GM23248 (cell line): ENCODE measurements around the gene USP36. TPM values are rescaled to one million over a fixed set of nuclear protein-coding genes. Genes with fewer than 3 reads are reported as not detected.

Experiments used
- DNase-seq: peaks from one replicate; pipeline ENCODE4 v3.0.0-alpha.2; 2015
- H2AFZ ChIP-seq: fragments of 200-600 bp; sonication (generic); 2 replicates; pipeline ENCODE4 v1.6.1; 2016; ENCODE audit warnings: antibody characterized with exemption
- H3F3A ChIP-seq: fragments of 200-600 bp; sonication (generic); 2 replicates; pipeline ENCODE4 v1.6.1; 2016; ENCODE audit warnings: mild to moderate bottlenecking, antibody characterized with exemption, mixed run types; ENCODE audit not compliant: insufficient read depth
- H3K27ac ChIP-seq: fragments of 200-600 bp; sonication (generic); 2 replicates; pipeline ENCODE4 v1.5.1; 2016; ENCODE audit warnings: mild to moderate bottlenecking
- H3K27me3 ChIP-seq: fragments of 200-600 bp; sonication (generic); replicated peaks from 2 replicates; pipeline ENCODE4 v1.6.1; 2016; ENCODE audit warnings: mild to moderate bottlenecking; ENCODE audit not compliant: insufficient read depth
- H3K36me3 ChIP-seq: fragments of 200-600 bp; sonication (generic); 2 replicates; pipeline ENCODE4 v1.6.1; 2016; ENCODE audit warnings: low read depth, mild to moderate bottlenecking
- H3K4me1 ChIP-seq: fragments of 200-600 bp; sonication (generic); 2 replicates; pipeline ENCODE4 v1.6.1; 2016; ENCODE audit warnings: mild to moderate bottlenecking; ENCODE audit not compliant: insufficient read depth
- H3K4me2 ChIP-seq: fragments of 200-600 bp; sonication (generic); one replicate; pipeline ENCODE4 v1.6.1; 2016; ENCODE audit warnings: mild to moderate bottlenecking; ENCODE audit not compliant: unreplicated experiment
- H3K4me3 ChIP-seq: fragments of 200-600 bp; sonication (generic); 2 replicates; pipeline ENCODE4 v1.5.1; 2016; ENCODE audit warnings: mild to moderate bottlenecking
- H3K79me2 ChIP-seq: fragments of 200-600 bp; sonication (generic); 2 replicates; pipeline ENCODE4 v1.6.1; 2016; ENCODE audit warnings: mild to moderate bottlenecking; ENCODE audit not compliant: insufficient read depth
- H3K9ac ChIP-seq: fragments of 200-600 bp; sonication (generic); 2 replicates; pipeline ENCODE4 v1.6.1; 2016; ENCODE audit warnings: mild to moderate bottlenecking
- H3K9me2 ChIP-seq: fragments of 200-600 bp; sonication (generic); 2 replicates; pipeline ENCODE4 v1.6.1; 2016; ENCODE audit warnings: mixed run types, mild to moderate bottlenecking, moderate library complexity; ENCODE audit not compliant: insufficient read depth
- H3K9me3 ChIP-seq: fragments of 200-600 bp; sonication (generic); one replicate; pipeline ENCODE4 v1.6.1; 2017; ENCODE audit warnings: low read depth
- H4K20me1 ChIP-seq: fragments of 200-600 bp; sonication (generic); 2 replicates; pipeline ENCODE4 v1.6.0; 2016; ENCODE audit not compliant: insufficient read depth
- EZH2 ChIP-seq: fragments of 200-600 bp; sonication (generic); IDR thresholded peaks from 2 replicates; pipeline ENCODE4 v1.6.1; 2018; ENCODE audit warnings: antibody characterized with exemption, mild to moderate bottlenecking; ENCODE audit not compliant: insufficient read depth, poor library complexity, severe bottlenecking
- EZH2phosphoT487 ChIP-seq: fragments of 200-600 bp; sonication (generic); IDR thresholded peaks from 2 replicates; pipeline ENCODE4 v1.6.1; 2018; ENCODE audit warnings: antibody characterized with exemption, moderate library complexity, mild to moderate bottlenecking, low read depth; ENCODE audit not compliant: insufficient read depth
- WGBS, 2 experiments: methylation state at CpG; one replicate each; pipeline ENCODE4 v1.1.6; 2015 to 2017; ENCODE audit warnings: low lambda C conversion rate in 2 of 2, low coverage in 1 of 2; ENCODE audit errors: missing lambda C conversion rate in 2 of 2; 5-methylcytosine and 5-hydroxymethylcytosine counted together
- in situ Hi-C: fragments of 300-500 bp; cut with MboI; formaldehyde crosslinking; loops from 2 replicates; pipeline ENCODE4 v1.15.0; 2020
- polyA plus RNA-seq: library from polyadenylated mRNA; unstranded; fragments of >200 nt; fragmentation: Nextera tagmentation; extraction: Ambion mirVana; gene quantifications from 2 replicates; pipeline ENCODE4 v1.2.1, GENCODE V29; 2016
- total RNA-seq: library from RNA; depleted of rRNA; stranded (reverse); fragments of >200 nt; shearing (Covaris generic); gene quantifications from 2 replicates; pipeline ENCODE4 v1.2.3, GENCODE V29; 2014

USP36 gene
- total and polyA plus RNA-seq, 2 experiments from 2014 or later, result 19.9 to 30.2 TPM

DNA sequence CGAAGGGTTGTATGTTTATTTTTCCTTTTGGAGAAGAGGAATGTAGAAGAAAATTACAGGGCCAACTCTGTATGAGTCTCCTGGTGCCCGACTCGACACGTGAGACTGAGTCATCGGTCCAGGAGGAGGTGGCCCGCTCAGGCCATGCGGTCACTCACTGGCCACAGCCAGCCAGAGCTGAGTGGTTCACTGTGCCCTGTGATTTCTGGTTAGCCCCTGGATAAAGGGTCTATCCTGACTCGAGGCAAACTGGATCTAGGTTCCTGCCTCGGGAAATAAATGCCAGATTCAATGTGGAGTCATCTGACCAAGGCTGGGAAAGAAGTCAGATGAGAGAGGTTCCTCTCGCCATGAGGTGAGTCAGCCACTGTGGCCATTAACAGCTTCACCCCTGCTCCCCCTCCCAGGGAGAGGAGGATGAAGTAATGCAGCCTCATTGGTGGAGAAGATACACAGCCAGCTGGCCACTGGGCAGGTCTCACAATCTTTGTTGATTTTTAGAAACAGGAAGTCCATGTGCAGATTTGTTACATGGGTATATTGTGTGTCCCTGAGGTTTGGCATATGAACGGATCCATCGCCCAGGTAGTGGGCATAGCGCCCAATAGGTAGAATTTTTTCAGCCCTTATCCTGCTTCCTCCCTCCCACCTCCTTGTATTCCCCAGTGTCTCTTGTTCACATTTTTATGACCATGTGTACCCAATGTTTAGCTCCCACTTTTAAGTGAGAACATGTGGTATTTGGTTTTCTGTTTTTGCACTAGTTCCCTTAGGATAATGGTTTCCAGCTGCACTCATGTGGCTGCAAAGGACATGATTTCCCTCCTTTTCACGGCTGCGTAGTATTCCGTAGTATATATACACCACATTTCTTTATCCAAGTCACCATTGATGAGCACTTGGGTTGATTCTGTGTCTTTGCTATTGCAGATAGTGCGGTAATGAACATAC is 21.7 kb upstream of the USP36 start:
- 0 out of 2 replicates have a peak, but pooled peaks cover 4% of the 10 kb centered on the region for H4K20me1 ChIP-seq
- peak overlapping the region; percentile 81 for H3K4me2 ChIP-seq
- 28 to 29% methylated on average over 17 of the region's 17 CpGs for WGBS, 2 experiments
- peak overlapping the region; percentile 42 for H3K4me3 ChIP-seq
- H3K4me1 ChIP-seq, result peaks cover 26% of the 10 kb centered on the region
- H3K9me2 ChIP-seq, result no peaks in the 10 kb centered on the region
- in situ Hi-C loops, result loop anchor here (10.0 kb wide), 1 partner anchor 112 kb away; the partner anchor contains the start of gene LGALS3BP
- H3K9ac ChIP-seq, result peak overlapping the region; percentile 81
- no peaks in the 10 kb centered on the region for H3K27me3 ChIP-seq
- peaks cover 79% of the 10 kb centered on the region for H3K79me2 ChIP-seq
- peaks cover 55% of the 10 kb centered on the region for H3F3A ChIP-seq
- peaks cover 27% of the 10 kb centered on the region; the same call in 1 of the 2 replicates for H3K36me3 ChIP-seq
- H3K9me3 ChIP-seq, result no peaks in the 10 kb centered on the region
- TF ChIP-seq EZH2 (no peak), EZH2phosphoT487 (no peak)
- H2AFZ ChIP-seq, result 0 out of 2 replicates have a peak overlapping the region, but pooled peaks have one; percentile 52
- DNase-seq, result peak; percentile 99
- H3K27ac ChIP-seq, result peak overlapping the region; percentile 99

DNA sequence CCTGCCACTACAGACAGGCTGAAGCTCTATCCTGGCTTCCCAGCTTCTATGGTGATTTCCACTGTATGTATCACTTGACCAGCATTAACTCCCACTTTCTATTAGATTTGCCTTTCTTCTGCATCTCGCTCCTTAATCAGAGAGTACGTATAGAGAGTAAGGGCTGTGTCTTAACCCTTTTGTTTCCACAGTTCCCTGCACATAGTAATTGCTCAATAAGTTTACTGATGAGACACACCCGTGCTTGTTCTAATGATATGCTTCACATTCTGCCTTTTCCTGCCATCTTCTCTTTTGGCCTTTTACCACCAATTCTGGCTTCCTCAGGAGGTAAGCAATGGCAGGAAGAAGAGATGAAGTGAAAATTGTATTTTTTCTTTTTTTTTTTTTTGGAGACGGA is 20.6 kb upstream of the USP36 start:
- Histone ChIP-seq H3K4me2 (peak overlapping the region; percentile 81), H3K4me1 (peaks cover 20% of the 10 kb centered on the region), H3K9me3 (no peaks in the 10 kb centered on the region), H3K27me3 (no peaks in the 10 kb centered on the region), H3K27ac (peak overlapping the region; percentile 99), H3F3A (peaks cover 55% of the 10 kb centered on the region), H3K9ac (peak overlapping the region; percentile 81), H3K79me2 (peaks cover 68% of the 10 kb centered on the region), H4K20me1 (0 out of 2 replicates have a peak, but pooled peaks cover 4% of the 10 kb centered on the region), H3K9me2 (no peaks in the 10 kb centered on the region), H3K36me3 (peaks cover 27% of the 10 kb centered on the region; the same call in 1 of the 2 replicates), H2AFZ (no peak overlapping the region), H3K4me3 (0 out of 2 replicates have a peak overlapping the region, but pooled peaks have one; percentile 42)
- in situ Hi-C loops, result loop anchor here (10.0 kb wide), 1 partner anchor 114 kb away; the partner anchor contains the start of gene LGALS3BP
- TF ChIP-seq EZH2 (no peak), EZH2phosphoT487 (no peak)
- WGBS, 2 experiments, result 71 to 74% methylated on average over 4 of the region's 4 CpGs
- DNase-seq, result no peak

DNA sequence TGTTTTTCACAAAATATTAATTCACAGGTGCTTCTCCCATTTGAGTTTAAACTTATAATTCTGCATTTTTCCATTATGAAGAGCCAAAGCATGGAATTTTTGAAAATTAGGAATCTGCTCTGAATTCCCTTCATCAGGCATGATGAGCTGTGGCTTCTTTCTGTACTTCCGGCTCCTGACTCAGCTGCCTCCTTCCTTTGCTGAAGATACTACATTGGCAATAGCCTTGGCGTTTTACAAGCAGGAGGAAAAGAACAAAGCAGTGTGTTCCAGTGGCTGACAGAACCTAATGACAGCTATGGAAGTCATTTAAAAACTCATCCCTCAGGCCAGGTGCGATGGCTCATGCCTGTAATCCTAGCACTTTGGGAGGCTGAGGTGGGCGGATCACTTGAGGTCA is 18.4 kb upstream of the USP36 start:
- no peak for TF ChIP-seq EZH2
- TF ChIP-seq EZH2phosphoT487, result no peak
- Histone ChIP-seq H3K4me3 (no peak overlapping the region), H3K4me1 (peaks cover 16% of the 10 kb centered on the region), H2AFZ (no peak overlapping the region), H4K20me1 (0 out of 2 replicates have a peak, but pooled peaks cover 4% of the 10 kb centered on the region), H3F3A (peaks cover 49% of the 10 kb centered on the region), H3K36me3 (peaks cover 32% of the 10 kb centered on the region), H3K9me2 (no peaks in the 10 kb centered on the region), H3K9me3 (no peaks in the 10 kb centered on the region), H3K27ac (no peak overlapping the region), H3K9ac (no peak overlapping the region), H3K79me2 (peaks cover 53% of the 10 kb centered on the region), H3K27me3 (no peaks in the 10 kb centered on the region), H3K4me2 (no peak overlapping the region)
- WGBS, 2 experiments, result 97 to 99% methylated on average over 4 of the region's 4 CpGs
- in situ Hi-C loops, result no loop called here
- DNase-seq, result no peak

DNA sequence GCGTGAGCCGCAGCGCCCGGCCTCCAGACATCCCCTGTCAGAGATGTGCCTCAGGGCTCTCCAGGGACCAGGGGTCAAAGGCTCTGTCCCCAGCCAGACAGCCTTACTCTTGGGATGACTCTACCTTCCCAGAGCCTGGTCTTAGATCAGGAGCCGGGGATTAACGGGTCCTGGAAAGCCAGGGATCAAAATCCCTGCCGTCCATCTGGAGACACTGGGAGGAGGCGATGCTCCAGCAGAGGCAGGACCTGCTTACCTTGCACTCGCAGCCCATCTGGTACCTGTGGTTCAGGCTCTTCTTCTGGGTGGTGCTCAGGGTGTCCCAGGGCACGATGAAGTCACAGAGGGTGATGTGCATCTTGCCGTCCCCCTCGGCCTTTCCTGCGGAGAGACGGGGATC is 16.7 kb upstream of the USP36 start:
- H3K27me3 ChIP-seq, result no peaks in the 10 kb centered on the region
- no peak overlapping the region for H3K27ac ChIP-seq
- in situ Hi-C loops, result no loop called here
- H3K4me3 ChIP-seq, result no peak overlapping the region
- H2AFZ ChIP-seq, result no peak overlapping the region
- H3K79me2 ChIP-seq, result peaks cover 45% of the 10 kb centered on the region
- H3K9ac ChIP-seq, result no peak overlapping the region
- no peak overlapping the region for H3K4me2 ChIP-seq
- DNase-seq, result no peak
- no peak for TF ChIP-seq EZH2phosphoT487
- TF ChIP-seq EZH2, result no peak
- WGBS, 2 experiments, result 90 to 93% methylated on average over 14 of the region's 14 CpGs
- no peaks in the 10 kb centered on the region for H3K9me3 ChIP-seq
- H3K4me1 ChIP-seq, result peaks cover 10% of the 10 kb centered on the region
- H4K20me1 ChIP-seq, result no peaks in the 10 kb centered on the region
- peaks cover 32% of the 10 kb centered on the region for H3K36me3 ChIP-seq
- peaks cover 51% of the 10 kb centered on the region for H3F3A ChIP-seq
- no peaks in the 10 kb centered on the region for H3K9me2 ChIP-seq
